Right ventricle myocardium inferior (tissue), 1 donor: ENCODE data around the gene TAX1BP3. TPM values are rescaled to one million over a fixed set of nuclear protein-coding genes. Genes with fewer than 3 reads are reported as not detected.

ENCODE experiments used
- ATAC-seq: fragments of 200-7000 bp; cut with Tn5 transposase; one replicate; pipeline ENCODE4 v1.9.1; 2020; ENCODE audit warnings: mild to moderate bottlenecking, moderate library complexity
- DNase-seq: peaks from one replicate; pipeline ENCODE4 v3.0.0; 2021; ENCODE audit errors: missing footprints
- intact Hi-C: fragments of 100-400 bp; cut with DNase I; formaldehyde crosslinking; loops from one replicate; pipeline ENCODE4 v1.11.0; 2022
- total RNA-seq: library from RNA; stranded (reverse); fragmentation: NEBNext Ultra II Directional; extraction: Animal tissue kit (Norgen Biotek cat#: 25700); gene quantifications from one replicate; pipeline ENCODE4 v1.2.1, GENCODE V29; 2021
- donor health status: DM: no; HTN: yes; CAD: no; lungs with severe emphysema.

The TAX1BP3 gene
- total RNA-seq, 1 donor from 2014 or later, result 157 TPM

DNA sequence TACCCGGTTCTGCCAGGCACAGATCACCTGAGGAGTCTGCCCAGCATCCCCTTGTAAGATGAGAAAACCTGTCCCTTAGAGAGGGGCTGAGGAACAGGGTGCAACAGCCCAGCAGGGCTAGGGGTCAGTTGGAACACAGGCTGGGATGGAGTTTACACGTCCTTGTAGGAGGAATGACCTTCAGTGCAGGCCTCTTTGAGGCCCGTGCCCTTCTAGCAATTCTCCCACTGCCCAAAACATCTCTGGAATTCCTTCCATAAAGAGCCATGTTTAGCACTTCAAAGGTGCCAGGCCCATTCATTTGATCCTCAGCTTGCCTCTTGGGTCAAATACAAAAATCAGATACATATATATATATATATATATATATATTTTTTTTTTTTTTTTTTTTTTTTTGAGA lies 27.4 kb downstream of the TAX1BP3 start:
- DNase-seq, result no peak
- intact Hi-C loops, result no loop called here
- ATAC-seq, result no peak

DNA sequence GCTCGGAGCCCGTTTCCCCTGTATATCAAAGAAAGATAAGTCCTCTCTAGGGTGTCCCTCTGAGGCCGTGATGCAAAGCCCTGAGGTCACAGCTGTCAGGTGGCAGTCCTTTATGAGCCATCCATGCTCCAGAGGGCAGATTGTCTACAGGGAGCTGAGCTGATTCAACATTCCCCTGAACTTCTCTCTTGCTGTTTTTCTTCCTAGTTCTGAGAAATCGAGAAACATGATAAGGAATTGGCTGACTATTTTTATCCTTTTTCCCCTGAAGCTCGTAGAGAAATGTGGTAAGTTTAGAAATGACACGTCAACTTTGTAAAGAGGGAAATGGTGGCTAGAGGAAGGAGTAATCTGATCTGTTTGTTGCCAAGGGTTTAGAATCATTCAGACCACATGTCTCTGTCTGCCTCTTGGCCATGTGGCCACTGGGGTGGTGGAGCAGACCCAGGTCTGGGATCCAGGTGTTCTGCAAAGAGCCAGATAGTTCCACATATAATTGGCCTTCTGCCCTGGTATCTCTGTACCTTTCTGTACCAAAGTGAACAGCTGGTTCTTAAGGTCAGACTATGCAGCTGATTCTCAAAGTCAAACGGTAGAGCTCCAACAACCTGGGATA lies 28.3 kb downstream of the TAX1BP3 start:
- no peak for ATAC-seq
- intact Hi-C loops, result no loop called here
- DNase-seq, result no peak

DNA sequence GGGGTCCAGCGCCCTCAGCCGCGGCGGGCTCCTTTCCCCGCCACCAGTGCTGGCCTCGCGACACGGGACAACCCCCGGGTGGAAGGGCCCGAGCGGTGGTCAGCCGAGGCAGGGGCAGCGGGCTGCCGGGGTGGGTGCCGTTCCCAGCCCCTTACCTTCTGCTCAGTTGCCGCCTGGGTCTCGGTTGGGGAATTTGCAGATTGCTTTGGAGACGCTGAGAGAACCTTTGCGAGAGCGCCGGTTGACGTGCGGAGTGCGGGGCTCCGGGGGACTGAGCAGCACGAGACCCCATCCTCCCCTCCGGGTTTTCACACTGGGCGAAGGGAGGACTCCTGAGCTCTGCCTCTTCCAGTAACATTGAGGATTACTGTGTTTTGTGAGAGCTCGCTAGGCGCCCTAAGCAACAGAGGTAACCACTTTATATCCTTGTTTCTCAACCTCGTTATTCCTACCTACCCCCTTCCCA lies 31.4 kb downstream of the TAX1BP3 start:
- intact Hi-C loops, result loop anchor here (1.0 kb wide), 1 partner anchor 29 kb away; no protein-coding TSS in a partner anchor
- ATAC-seq, result no peak

GRCh38 chr17:3636154-3636907 lies 32.0 kb downstream of the TAX1BP3 start, which contains the start of the genes CTNS and SHPK:
Gene CTNS (plus strand): TSS chr17:3636760. CDS start chr17:3640207, 3,447 bp downstream.
Gene SHPK (minus strand): TSS chr17:3636250. CDS start chr17:3636219, 31 bp downstream.
- DNase-seq (peak; percentile 99), ATAC-seq (peak; percentile 98)
- intact Hi-C loops, result loop anchor here (1.0 kb wide), 1 partner anchor 30 kb away; no protein-coding TSS in a partner anchor

More for the DNA sequence above, 31.4 kb downstream of the TAX1BP3 start:
- DNase-seq, result no peak

GRCh38 chr17:3635474-3636153 lies 32.8 kb downstream of the TAX1BP3 start:
- ATAC-seq (peak; percentile 2), DNase-seq (no peak)
- intact Hi-C loops, result loop anchor here (1.0 kb wide), 1 partner anchor 31 kb away; no protein-coding TSS in a partner anchor

- no peak for DNase-seq
- intact Hi-C loops, result no loop called here
- no peak for ATAC-seq
Observed at GRCh38 chr17:3632287-3632686, 36.1 kb downstream of the TAX1BP3 start.

DNA sequence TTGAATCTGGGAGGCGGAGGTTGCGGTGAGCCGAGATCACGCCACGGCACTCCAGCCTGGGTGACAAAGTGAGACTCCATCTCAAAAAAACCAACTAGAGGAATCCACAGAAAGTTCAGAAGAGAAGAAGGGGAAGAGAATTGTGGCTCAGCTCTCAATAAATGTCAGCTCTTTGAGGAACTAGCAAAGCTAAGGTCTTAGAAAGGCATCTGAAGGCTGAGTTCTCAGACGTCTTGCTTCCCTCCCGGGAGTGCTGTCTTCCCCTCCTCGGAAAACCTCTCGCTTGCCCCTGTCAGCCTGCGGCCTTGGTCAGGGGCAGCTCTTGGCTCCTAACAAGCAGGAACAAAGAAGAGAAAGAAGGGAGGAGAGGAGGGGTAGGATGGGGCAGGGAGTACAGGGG lies 37.6 kb downstream of the TAX1BP3 start:
- ATAC-seq, result no peak
- intact Hi-C loops, result no loop called here

GRCh38 chr17:3627769-3628167 lies 40.6 kb downstream of the TAX1BP3 start:
- DNase-seq, result no peak
- intact Hi-C loops, result no loop called here
- no peak for ATAC-seq

More for the DNA sequence above, 37.6 kb downstream of the TAX1BP3 start:
- DNase-seq, result no peak

DNA sequence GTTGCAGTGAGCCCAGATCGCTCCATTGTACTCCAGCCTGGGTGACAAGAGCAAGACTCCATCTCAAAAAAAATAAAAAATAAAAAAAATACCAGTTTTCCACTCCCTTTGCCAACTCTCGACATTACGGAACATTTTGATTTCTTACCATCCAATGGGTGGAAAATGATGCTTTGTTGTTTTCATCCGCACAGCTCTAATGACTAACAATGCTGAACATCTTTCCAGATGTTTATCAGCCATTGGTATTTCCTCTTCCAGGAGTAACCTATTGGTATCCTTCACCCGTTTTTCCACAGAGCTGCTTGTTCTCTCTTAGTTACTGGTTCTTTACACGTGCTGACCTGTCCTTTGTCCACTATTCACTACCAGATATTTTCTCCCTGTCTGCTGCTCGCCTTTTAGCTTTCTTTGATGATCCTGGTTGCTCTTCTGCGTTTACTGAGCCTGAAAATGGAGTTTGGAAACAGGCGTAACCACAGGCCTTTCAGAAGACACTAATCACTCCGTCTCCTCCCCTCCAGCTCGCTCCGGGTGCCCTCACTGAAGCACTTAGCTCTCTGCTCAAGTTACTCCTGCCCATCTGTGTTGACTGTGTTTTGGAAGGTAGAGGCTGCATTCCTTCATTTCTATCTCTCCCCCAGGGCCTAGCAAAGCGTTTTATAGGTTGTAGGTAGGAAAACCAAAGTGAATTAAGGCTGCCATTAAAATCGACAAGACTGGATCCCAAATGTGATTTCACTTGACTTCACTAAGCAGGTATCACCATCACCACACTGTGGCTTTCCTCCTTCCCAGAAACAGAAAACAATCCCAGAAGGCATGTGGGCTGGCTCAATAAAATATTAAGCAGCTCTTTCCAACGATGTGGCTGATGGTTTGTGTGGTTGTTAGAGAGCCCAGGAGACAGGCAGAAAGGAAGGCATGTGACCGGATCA lies 41.3 kb downstream of the TAX1BP3 start:
- DNase-seq (no peak), ATAC-seq (no peak)
- intact Hi-C loops, result no loop called here

DNA sequence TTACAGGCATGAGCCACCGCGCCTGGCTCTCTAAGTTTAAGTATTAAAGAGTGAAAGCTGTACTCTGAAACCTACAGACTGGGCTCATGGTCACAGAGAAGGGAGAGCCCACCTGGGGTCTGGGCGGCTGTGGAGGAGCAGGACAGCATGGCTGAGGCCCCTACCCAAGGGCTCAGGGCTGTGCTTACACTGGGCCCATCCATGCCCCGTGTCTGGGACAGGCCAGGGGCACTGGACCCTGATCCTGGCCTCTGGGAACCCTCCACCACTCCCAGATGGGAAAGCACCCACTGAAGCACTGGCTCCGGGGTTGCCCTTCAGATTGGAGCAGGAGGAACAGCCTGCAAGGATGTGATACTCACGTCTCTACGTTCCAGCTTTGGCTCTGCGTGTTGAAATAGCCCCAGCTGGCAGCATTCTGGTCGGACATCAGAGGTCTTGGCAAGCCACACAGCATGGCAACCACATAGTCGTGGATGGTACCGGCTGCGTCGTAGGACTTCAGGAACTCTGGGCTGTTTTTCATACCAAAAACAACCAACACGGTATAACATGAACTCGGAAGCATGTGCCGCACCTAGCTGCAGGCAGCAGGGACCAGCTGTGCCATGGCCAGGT lies 45.3 kb downstream of the TAX1BP3 start:
- DNase-seq (no peak), ATAC-seq (peak; percentile 31)
- intact Hi-C loops, result no loop called here

GRCh38 chr17:3621146-3621720 lies 47.1 kb downstream of the TAX1BP3 start:
- no peak for DNase-seq
- no peak for ATAC-seq
- intact Hi-C loops, result no loop called here

DNA sequence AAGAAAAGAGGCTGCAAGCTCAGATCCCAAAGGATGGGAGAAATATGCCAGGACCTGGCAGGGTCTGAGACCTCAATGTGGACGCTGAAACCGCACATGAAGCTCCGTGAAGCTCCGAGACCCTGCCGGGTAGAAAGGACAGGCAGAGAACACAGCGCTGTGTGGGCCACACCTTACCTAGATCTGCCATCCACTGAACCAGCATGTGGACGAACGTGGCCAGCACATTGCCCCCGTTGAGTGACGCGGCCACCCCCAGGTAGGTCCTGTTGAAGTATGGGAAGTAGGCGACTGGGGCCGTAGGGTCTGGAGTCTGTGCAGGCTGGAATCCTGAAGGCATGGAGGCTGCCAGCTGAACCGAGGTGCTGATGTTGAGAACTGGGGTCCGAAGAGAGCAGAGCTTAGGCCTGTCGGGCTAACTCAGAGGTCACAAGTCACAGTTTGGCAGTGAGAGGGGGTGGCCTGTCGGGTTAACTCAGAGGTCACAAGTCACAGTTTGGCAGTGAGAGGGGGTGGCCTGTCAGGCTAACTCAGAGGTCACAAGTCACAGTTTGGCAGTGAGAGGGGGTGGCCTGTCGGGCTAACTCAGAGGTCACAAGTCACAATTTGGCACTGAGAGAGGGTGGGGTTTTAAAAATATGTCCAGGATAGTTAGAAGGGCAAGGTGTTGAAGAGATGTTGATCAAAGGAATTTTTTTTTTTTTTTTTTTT lies 53.1 kb downstream of the TAX1BP3 start:
- DNase-seq (no peak), ATAC-seq (no peak)
- intact Hi-C loops, result no loop called here

DNA sequence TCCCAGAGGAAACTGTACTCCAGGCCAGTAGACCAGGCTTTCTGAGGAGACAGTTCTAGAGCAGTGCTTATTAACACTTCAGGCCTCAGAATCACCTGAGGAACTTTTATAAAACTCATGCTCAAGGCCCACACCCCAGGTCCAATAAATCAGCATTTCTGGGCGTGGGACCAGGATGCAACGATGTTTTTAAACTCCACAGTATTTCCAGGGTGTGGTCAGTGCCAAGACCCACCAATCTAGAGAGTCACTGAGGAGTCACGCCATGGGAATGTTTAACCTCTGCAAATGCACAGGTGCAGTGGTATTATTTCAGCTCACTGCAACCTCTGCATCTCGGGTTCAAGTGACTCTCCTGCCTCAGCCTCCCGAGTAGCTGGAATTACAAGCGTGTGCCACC lies 55.3 kb downstream of the TAX1BP3 start:
- intact Hi-C loops, result no loop called here
- DNase-seq, result no peak
- no peak for ATAC-seq
